H1 (cell line): ENCODE data around the gene GOLPH3L. TPM values are rescaled to one million over a fixed set of nuclear protein-coding genes. Genes with fewer than 3 reads are reported as not detected.

ENCODE experiments used
- CTCF ChIA-PET: fragments of 300-600 bp; sonication (Branson Sonifier 250); formaldehyde crosslinking; loops from one replicate; lab custom pipeline; 2021; ENCODE audit not compliant: partially characterized antibody; lab: Charles Lee
- POLR2A ChIA-PET: fragments of 300-600 bp; sonication (Branson Sonifier 250); formaldehyde crosslinking; loops from one replicate; lab custom pipeline; 2021; ENCODE audit warnings: inconsistent platforms; ENCODE audit not compliant: partially characterized antibody; lab: Charles Lee
- DNase-seq, 2 experiments: peaks; one replicate each; pipeline versions ENCODE4 v3.0.0 to v3.0.0-alpha.2; 2010 to 2022; ENCODE audit warnings: low spot score in 2 of 2, low read depth in 1 of 2, mixed read lengths in 1 of 2
- FAIRE-seq: peaks from 2 replicates; lab custom pipeline; 2011; peaks lifted over from hg19 to GRCh38; lab: Jason Lieb, UNC
- H2AFZ ChIP-seq: 2 replicates; pipeline ENCODE4 v1.8.1; 2012; ENCODE audit warnings: low read length, inconsistent platforms
- H2AK5ac ChIP-seq: 2 replicates; pipeline ENCODE4 v1.6.1; 2013; ENCODE audit warnings: low read depth, low read length
- H2BK120ac ChIP-seq: replicated peaks from 2 replicates; pipeline ENCODE3; 2013; ENCODE audit warnings: low read depth, low read length, inconsistent platforms
- H2BK12ac ChIP-seq: 2 replicates; pipeline ENCODE4 v1.6.1; 2013; ENCODE audit warnings: low read depth, low read length
- H2BK15ac ChIP-seq: 2 replicates; pipeline ENCODE4 v1.6.1; 2013; ENCODE audit warnings: low read length
- H2BK20ac ChIP-seq: 2 replicates; pipeline ENCODE4 v1.6.1; 2013; ENCODE audit warnings: low read length
- H2BK5ac ChIP-seq: 2 replicates; pipeline ENCODE4 v1.6.1; 2013; ENCODE audit warnings: low read depth, low read length
- H3K14ac ChIP-seq: 2 replicates; pipeline ENCODE4 v1.6.1; 2013; ENCODE audit warnings: inconsistent platforms; ENCODE audit not compliant: insufficient read length
- H3K18ac ChIP-seq: 2 replicates; pipeline ENCODE4 v1.6.1; 2013; ENCODE audit warnings: low read length; ENCODE audit errors: extremely low read depth
- H3K23ac ChIP-seq: 2 replicates; pipeline ENCODE4 v1.6.1; 2013; ENCODE audit warnings: inconsistent platforms; ENCODE audit not compliant: insufficient read length
- H3K23me2 ChIP-seq: 2 replicates; pipeline ENCODE4 v1.6.1; 2013; ENCODE audit warnings: low read depth, low read length
- H3K27ac ChIP-seq: 2 replicates; pipeline ENCODE4 v1.6.1; 2011; ENCODE audit warnings: low read depth, low read length, inconsistent platforms
- H3K27me3 ChIP-seq, 4 experiments: replicated peaks in 1 of 4; 1 replicate in 1 of 4; 2 replicates in 3 of 4; pipeline versions ENCODE4 v1.6.1 to v1.8.1; 2011 to 2013; ENCODE audit warnings: low read length in 3 of 4, mild to moderate bottlenecking in 3 of 4, inconsistent platforms in 2 of 4, mixed read lengths in 2 of 4, moderate library complexity in 1 of 4; ENCODE audit not compliant: control insufficient read depth in 3 of 4, insufficient read depth in 3 of 4; ENCODE audit errors: extremely low read depth in 1 of 4
- H3K36me3 ChIP-seq, 4 experiments: 2 replicates each; pipeline versions ENCODE4 v1.6.1 to v1.8.1; 2011 to 2013; ENCODE audit warnings: mild to moderate bottlenecking in 4 of 4, low read length in 3 of 4, moderate library complexity in 2 of 4, control low read depth in 1 of 4, inconsistent platforms in 1 of 4; ENCODE audit not compliant: insufficient read depth in 4 of 4, control insufficient read depth in 2 of 4
- H3K4ac ChIP-seq: replicated peaks from 2 replicates; pipeline ENCODE3; 2013; ENCODE audit warnings: low read length, low read depth, mixed read lengths, inconsistent platforms; ENCODE audit not compliant: insufficient read length
- H3K4me1 ChIP-seq, 4 experiments: replicated peaks in 1 of 4; 1 replicate in 1 of 4; 2 replicates in 3 of 4; pipeline versions ENCODE4 v1.6.1 to v1.8.1; 2011 to 2013; ENCODE audit warnings: low read length in 3 of 4, inconsistent platforms in 2 of 4, mixed read lengths in 1 of 4; ENCODE audit not compliant: insufficient read depth in 4 of 4, control insufficient read depth in 3 of 4
- H3K4me2 ChIP-seq, 2 experiments: 2 replicates each; pipeline versions ENCODE4 v1.6.1 to v1.8.1; 2011 to 2013; ENCODE audit warnings: low read depth in 2 of 2, low read length in 2 of 2, control low read depth in 1 of 2, inconsistent platforms in 1 of 2, mild to moderate bottlenecking in 1 of 2; ENCODE audit not compliant: insufficient read depth in 1 of 2
- H3K4me3 ChIP-seq, 4 experiments: fragments of 200-600, 300-600 bp in 1 of 4; sonication (generic), shearing (Covaris generic), sonication (Bioruptor Twin) in 1 of 4; 2 replicates each; pipeline versions ENCODE4 v1.5.1 to v1.8.1; 2011 to 2016; ENCODE audit warnings: low read length in 4 of 4, low read depth in 3 of 4, control low read depth in 2 of 4, inconsistent platforms in 2 of 4, mild to moderate bottlenecking in 2 of 4, mixed read lengths in 1 of 4, moderate library complexity in 1 of 4; ENCODE audit not compliant: insufficient read depth in 2 of 4; ENCODE audit errors: extremely low read depth in 1 of 4
- H3K56ac ChIP-seq: replicated peaks from 2 replicates; pipeline ENCODE3; 2013; ENCODE audit warnings: low read depth, mild to moderate bottlenecking, mixed read lengths, low read length, inconsistent platforms; ENCODE audit not compliant: insufficient read length
- H3K79me1 ChIP-seq: 2 replicates; pipeline ENCODE4 v1.6.1; 2013; ENCODE audit warnings: low read depth, low read length, control low read depth
- H3K79me2 ChIP-seq, 2 experiments: 2 replicates each; pipeline versions ENCODE4 v1.6.1 to v1.8.1; 2012 to 2013; ENCODE audit warnings: low read length in 2 of 2, mild to moderate bottlenecking in 2 of 2, inconsistent platforms in 1 of 2; ENCODE audit not compliant: insufficient read depth in 2 of 2, control insufficient read depth in 1 of 2
- H3K9ac ChIP-seq, 4 experiments: replicated peaks in 1 of 4; 1 replicate in 1 of 4; 2 replicates in 3 of 4; pipeline versions ENCODE4 v1.6.1 to v1.8.1; 2011 to 2013; ENCODE audit warnings: low read depth in 3 of 4, low read length in 3 of 4, control low read depth in 2 of 4, mild to moderate bottlenecking in 2 of 4, moderate library complexity in 2 of 4, inconsistent platforms in 1 of 4; ENCODE audit errors: extremely low read depth in 1 of 4
- H3K9me3 ChIP-seq, 2 experiments: 2 replicates each; pipeline versions ENCODE4 v1.6.1 to v1.8.1; 2012 to 2013; ENCODE audit warnings: mild to moderate bottlenecking in 2 of 2, moderate library complexity in 2 of 2, control low read depth in 1 of 2, inconsistent platforms in 1 of 2, low read depth in 1 of 2, low read length in 1 of 2, mixed read lengths in 1 of 2; ENCODE audit not compliant: insufficient read depth in 2 of 2
- H4K20me1 ChIP-seq, 2 experiments: replicated peaks in 1 of 2; 2 replicates each; pipeline versions ENCODE3 to v1.8.1; 2011 to 2013; ENCODE audit warnings: inconsistent platforms in 2 of 2, low read length in 2 of 2, mild to moderate bottlenecking in 1 of 2; ENCODE audit not compliant: insufficient read depth in 2 of 2, control insufficient read depth in 1 of 2
- H4K5ac ChIP-seq: 2 replicates; pipeline ENCODE4 v1.6.1; 2013; ENCODE audit warnings: low read length, low read depth, mixed read lengths, inconsistent platforms; ENCODE audit not compliant: insufficient read length
- H4K8ac ChIP-seq: 2 replicates; pipeline ENCODE4 v1.8.0; 2013; ENCODE audit warnings: mild to moderate bottlenecking, moderate library complexity, low read length, inconsistent platforms; ENCODE audit not compliant: insufficient read depth; ENCODE audit errors: extremely low read depth
- H4K91ac ChIP-seq: replicated peaks from 2 replicates; pipeline ENCODE3; 2013; ENCODE audit warnings: low read length, mixed read lengths, inconsistent platforms; ENCODE audit not compliant: insufficient read length
- ASH2L ChIP-seq: fragments of 200-600, 300-600 bp; sonication (generic); IDR thresholded peaks from one replicate; pipeline ENCODE4 v1.7.1; 2017; ENCODE audit warnings: low read length
- BACH1 ChIP-seq: IDR thresholded peaks from 2 replicates; pipeline ENCODE4 v1.6.1; 2012; ENCODE audit warnings: low read length, improper control_type of control experiment
- BRCA1 ChIP-seq: IDR thresholded peaks from 2 replicates; pipeline ENCODE4 v1.6.1; 2012; ENCODE audit warnings: low read depth, low read length, improper control_type of control experiment
- CHD2 ChIP-seq: IDR thresholded peaks from 2 replicates; pipeline ENCODE4 v1.6.1; 2012; ENCODE audit warnings: low read length, improper control_type of control experiment
- CTCF ChIP-seq, 3 experiments: IDR thresholded peaks; 1 replicate in 2 of 3; 2 replicates in 1 of 3; pipeline versions ENCODE4 v1.5.1 to v1.6.1; 2011; ENCODE audit warnings: low read length in 3 of 3, mild to moderate bottlenecking in 3 of 3, inconsistent platforms in 2 of 3, low read depth in 1 of 3, moderate library complexity in 1 of 3; ENCODE audit not compliant: insufficient read depth in 1 of 3; ENCODE audit errors: control extremely low read depth in 1 of 3
- HDAC2 ChIP-seq, 2 experiments: fragments of 300-600 bp in 1 of 2; sonication (generic) in 1 of 2; IDR thresholded peaks; 2 replicates each; pipeline ENCODE4 v1.6.1; 2011 to 2012; ENCODE audit warnings: low read depth in 2 of 2, low read length in 2 of 2, mild to moderate bottlenecking in 2 of 2, moderate library complexity in 2 of 2, borderline replicate concordance in 1 of 2, inconsistent platforms in 1 of 2
- NRF1 ChIP-seq: IDR thresholded peaks from 2 replicates; pipeline ENCODE4 v1.6.1; 2011; ENCODE audit warnings: mild to moderate bottlenecking, low read depth, low read length, improper control_type of control experiment
- RXRA ChIP-seq: IDR thresholded peaks from 2 replicates; pipeline ENCODE4 v1.6.1; 2011; ENCODE audit warnings: low read depth, mild to moderate bottlenecking, low read length, moderate library complexity; ENCODE audit not compliant: insufficient read depth
- SIX5 ChIP-seq: IDR thresholded peaks from 2 replicates; pipeline ENCODE4 v1.6.1; 2011; ENCODE audit warnings: mild to moderate bottlenecking, low read depth, low read length
- SP4 ChIP-seq: IDR thresholded peaks from 2 replicates; pipeline ENCODE4 v1.6.1; 2012; ENCODE audit warnings: low read length, inconsistent platforms
- TAF1 ChIP-seq: IDR thresholded peaks from 2 replicates; pipeline ENCODE4 v1.6.1; 2011; ENCODE audit warnings: mild to moderate bottlenecking, low read depth, low read length
- WGBS, 2 experiments: shearing (Covaris generic) in 1 of 2; methylation state at CpG; one replicate each; pipeline versions ENCODE4 v1.1.6 to v1.1.7; 2013 to 2015; ENCODE audit warnings: low lambda C conversion rate in 2 of 2, mixed read lengths in 2 of 2, inconsistent platforms in 1 of 2, low coverage in 1 of 2, missing lambda C conversion rate in 1 of 2; ENCODE audit not compliant: insufficient replicate concordance in 2 of 2, insufficient coverage in 1 of 2, insufficient read length in 1 of 2; ENCODE audit errors: extremely low coverage in 1 of 2, missing lambda C conversion rate in 1 of 2; 5-methylcytosine and 5-hydroxymethylcytosine counted together
- polyA plus RNA-seq, 7 experiments: library from polyadenylated mRNA; depleted of rRNA in 3 of 7; stranded (reverse) in 5 of 7; unstranded in 2 of 7; fragments of >200 nt in 5 of 7; fragments of 200-250 nt in 2 of 7; gene quantifications; 1 replicate in 5 of 7; 2 replicates in 1 of 7; 4 replicates in 1 of 7; pipeline versions ENCODE4 v1.2.1 to v1.2.3, GENCODE V29; 2011 to 2013; ENCODE audit warnings: missing spikeins in 2 of 7, mixed read lengths in 2 of 7
- total RNA-seq: library from RNA; stranded (reverse); fragmentation: NEBNext Ultra II Directional; extraction: Animal tissue kit (Norgen Biotek cat#: 25700); gene quantifications from 2 replicates; pipeline ENCODE4 v1.2.1, GENCODE V29; 2021

Gene GOLPH3L
- total and polyA plus RNA-seq, 2 of the 8 experiments (the other 6 are each of a cell fraction or from before 2014, with no cell fraction given) = 13.3 to 40.8 TPM

- no peak overlapping the region for H4K8ac ChIP-seq
- H4K91ac ChIP-seq = peak overlapping the region; percentile 89
- DNase-seq (no peak), FAIRE-seq (no peak)
- peaks cover 0 to 4% (median 0%) of the 10 kb centered on the region in 4 experiments; a peak in 1 of 8 replicates for H3K36me3 ChIP-seq
- H3K4me2 ChIP-seq = peak overlapping the region in 1 of 2 experiments; percentile 41; a peak in 2 of 4 replicates
- H2AK5ac ChIP-seq = peak overlapping the region; percentile 29
- H2BK12ac ChIP-seq = 0 out of 2 replicates have a peak overlapping the region, but pooled peaks have one; percentile 18
- H3K23me2 ChIP-seq = no peaks in the 10 kb centered on the region
- H3K23ac ChIP-seq = no peak overlapping the region
- H3K9ac ChIP-seq = no peak overlapping the region
- 72% methylated on average over 3 of the region's 3 CpGs; no CpG with 5 or more reads in 1 of the 2 experiments for WGBS, 2 experiments
- no peak overlapping the region for H2BK20ac ChIP-seq
- H3K79me2 ChIP-seq = no peaks in the 10 kb centered on the region
- H4K20me1 ChIP-seq = no peaks in the 10 kb centered on the region
- no peak overlapping the region for H4K5ac ChIP-seq
- peak overlapping the region; percentile 84 for H3K4ac ChIP-seq
- H2BK120ac ChIP-seq = peak overlapping the region; percentile 93
- no peaks in the 10 kb centered on the region for H3K9me3 ChIP-seq
- no peak overlapping the region for H3K56ac ChIP-seq
- H2BK5ac ChIP-seq = no peak overlapping the region
- CTCF ChIA-PET = interaction anchor here (0.8 to 1.4 kb wide), 5 partner anchors 14 to 43 kb away, joined by 3 to 6 read pairs (median 4); no protein-coding TSS in a partner anchor
- H3K27me3 ChIP-seq = no peaks in the 10 kb centered on the region
- no peak overlapping the region; the same call in 1 of the 2 replicates for H3K18ac ChIP-seq
- peak overlapping the region; percentile 5; the same call in 1 of the 2 replicates for H2BK15ac ChIP-seq
- peaks cover 5 to 12% (median 9%) of the 10 kb centered on the region in 4 experiments; a peak in 6 of 7 replicates for H3K4me1 ChIP-seq
- H3K79me1 ChIP-seq = no peaks in the 10 kb centered on the region
- no peak overlapping the region for H3K14ac ChIP-seq
- POLR2A ChIA-PET = interaction anchor here (0.6 to 43.5 kb wide), 5 partner anchors 11 to 204 kb away, joined by 3 to 1380 read pairs (median 12); partner anchors contain the start of genes ADAMTSL4 and MCL1
- peak overlapping the region; percentile 30; the same call in 1 of the 2 replicates for H3K27ac ChIP-seq
- H3K4me3 ChIP-seq = no peak overlapping the region; a peak in 1 of 8 replicates
- no peak overlapping the region for H2AFZ ChIP-seq
- TF ChIP-seq SP4 (no peak), ASH2L (no peak), RXRA (no peak), CTCF (IDR thresholded peaks at IDR 0.05; ENCODE audit: control extremely low read depth in 1 of 3, insufficient read depth in 1 of 3, low read depth in 1 of 3, low read length in 3 of 3) (no peak), CHD2 (no peak), TAF1 (no peak), BRCA1 (no peak), HDAC2 (IDR thresholded peaks at IDR 0.05; ENCODE audit: borderline replicate concordance in 1 of 2, low read depth in 2 of 2, low read length in 2 of 2) (no peak), NRF1 (no peak), SIX5 (no peak), BACH1 (no peak)
Observed at GRCh38 chr1:150603711-150604110, 93.2 kb downstream of the GOLPH3L start.
